HepG2 (cell line): ENCODE results near the gene TCOF1. TPM values are rescaled to one million over a fixed set of nuclear protein-coding genes. Genes with fewer than 3 reads are reported as not detected.

ENCODE experiments used
- AGO1 ChIP-seq: fragments of 200-400 bp; formaldehyde crosslinking; IDR thresholded peaks from 2 replicates; pipeline ENCODE4 v1.6.1; 2017; ENCODE audit warnings: mild to moderate bottlenecking, low read depth, low read length, moderate library complexity; ENCODE audit not compliant: poor library complexity, severe bottlenecking
- EED ChIP-seq: sonication (generic); formaldehyde crosslinking; IDR thresholded peaks from 2 replicates; pipeline ENCODE4 v1.5.0; 2020; ENCODE audit warnings: mild to moderate bottlenecking, missing genetic modification reagents
- GZF1 ChIP-seq: sonication (generic); formaldehyde crosslinking; IDR thresholded peaks from 2 replicates; pipeline ENCODE4 v1.5.1; 2020; ENCODE audit warnings: mild to moderate bottlenecking, missing genetic modification reagents
- HNF4G ChIP-seq, 2 experiments: sonication (generic) in 1 of 2; formaldehyde crosslinking in 1 of 2; IDR thresholded peaks; 2 replicates each; pipeline versions ENCODE4 v1.4.0 to v1.6.1; 2011 to 2020; ENCODE audit warnings: borderline replicate concordance in 2 of 2, low read depth in 2 of 2, mild to moderate bottlenecking in 2 of 2, low read length in 1 of 2, missing genetic modification reagents in 1 of 2, moderate library complexity in 1 of 2
- HOXA3 ChIP-seq: sonication (generic); formaldehyde crosslinking; IDR thresholded peaks from 2 replicates; pipeline ENCODE4 v1.5.0; 2020; ENCODE audit warnings: missing genetic modification reagents
- NCOA1 ChIP-seq: sonication (generic); formaldehyde crosslinking; IDR thresholded peaks from 2 replicates; pipeline ENCODE4 v1.9.0; 2021; ENCODE audit warnings: missing genetic modification reagents
- NFKB2 ChIP-seq: sonication (generic); formaldehyde crosslinking; IDR thresholded peaks from 2 replicates; pipeline ENCODE4 v1.4.0; 2020; ENCODE audit warnings: missing genetic modification reagents, borderline replicate concordance
- U2AF1 ChIP-seq: fragments of 200-400 bp; formaldehyde crosslinking; optimal IDR thresholded peaks from 2 replicates; pipeline ENCODE3; 2017; ENCODE audit warnings: mild to moderate bottlenecking, low read depth, low read length
- ZBTB21 ChIP-seq: sonication (generic); formaldehyde crosslinking; IDR thresholded peaks from 2 replicates; pipeline ENCODE4 v1.4.0; 2020; ENCODE audit warnings: missing genetic modification reagents
- ZNF644 ChIP-seq: IDR thresholded peaks from 2 replicates; pipeline ENCODE4 v1.6.1; 2016; ENCODE audit warnings: low read depth
- ZNF768 ChIP-seq: sonication (generic); formaldehyde crosslinking; IDR thresholded peaks from 2 replicates; pipeline ENCODE4 v1.4.0; 2020; ENCODE audit warnings: missing genetic modification reagents
- polyA plus RNA-seq, 8 experiments: library from polyadenylated mRNA; depleted of rRNA in 3 of 8; stranded (reverse) in 7 of 8; unstranded in 1 of 8; fragments of >200 nt; fragmentation: Illumina TruSeq in 4 of 8; extraction: Trizol in 4 of 8; gene quantifications; 2 replicates each; pipeline versions ENCODE4 v1.2.1 to v1.2.3, GENCODE V29; 2011 to 2016; ENCODE audit warnings: low read depth in 4 of 8, missing spikeins in 1 of 8, mixed read lengths in 1 of 8; ENCODE audit not compliant: insufficient read depth in 1 of 8
- total RNA-seq, 5 experiments: library from RNA; depleted of rRNA; stranded (reverse); fragments of >200 nt; fragmentation: Illumina TruSeq; extraction: Trizol; gene quantifications; 2 replicates each; pipeline ENCODE4 v1.2.3, GENCODE V29; 2016; ENCODE audit warnings: low read depth in 1 of 5
- TF ChIP-seq, protein P1 (sequence below): sonication (generic); formaldehyde crosslinking; IDR thresholded peaks from 2 replicates; pipeline ENCODE4; 2020; ENCODE audit warnings: missing genetic modification reagents, mild to moderate bottlenecking, borderline replicate concordance
- TF ChIP-seq, protein P2 (sequence below): sonication (generic); formaldehyde crosslinking; IDR thresholded peaks from 2 replicates; pipeline ENCODE4 v1.4.0; 2020; ENCODE audit warnings: mild to moderate bottlenecking, missing genetic modification reagents
- TF ChIP-seq, protein P3 (sequence below): IDR thresholded peaks from 2 replicates; pipeline ENCODE4 v1.4.0; 2020; ENCODE audit warnings: mild to moderate bottlenecking, missing genetic modification reagents
- TF ChIP-seq, protein P4 (sequence below): sonication (generic); formaldehyde crosslinking; IDR thresholded peaks from 2 replicates; pipeline ENCODE4 v1.5.0; 2020; ENCODE audit warnings: mild to moderate bottlenecking, missing genetic modification reagents
- TF ChIP-seq, protein P5 (sequence below): sonication (generic); formaldehyde crosslinking; IDR thresholded peaks from 2 replicates; pipeline ENCODE4 v1.9.0; 2022; ENCODE audit warnings: low read depth, missing genetic modification reagents

The TCOF1 gene
- total and polyA plus RNA-seq, 2 of the 13 experiments (the other 11 are each of a cell fraction or from before 2014, with no cell fraction given) = 10.1 to 41.6 TPM

DNA sequence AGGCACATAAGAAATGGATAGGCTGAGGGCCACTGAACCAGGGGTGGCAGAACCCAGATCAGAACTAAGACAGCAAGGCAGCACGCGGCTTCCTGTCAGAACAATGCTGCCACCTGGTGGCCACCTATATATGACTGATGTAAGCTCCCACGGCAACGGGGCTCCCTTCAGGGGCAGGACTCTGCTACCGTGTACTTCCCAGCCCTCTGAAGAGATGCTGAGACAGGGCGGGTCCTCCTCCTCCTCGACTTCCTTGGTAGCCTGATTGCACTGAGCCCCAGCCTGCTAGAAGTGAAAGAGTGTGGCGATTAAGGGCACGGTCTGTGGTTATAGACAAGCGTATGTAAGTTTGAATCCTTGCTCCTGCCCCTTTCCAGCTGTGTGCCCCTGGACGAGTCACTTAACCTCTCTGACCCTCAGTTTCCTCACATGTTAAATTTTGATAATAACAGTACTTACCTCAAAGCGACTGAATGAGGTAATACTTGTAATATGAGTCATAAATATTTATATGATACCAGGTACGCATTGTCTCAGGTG, 78.7 kb downstream of the TCOF1 start (continued):
- TF ChIP-seq, protein P1, sequence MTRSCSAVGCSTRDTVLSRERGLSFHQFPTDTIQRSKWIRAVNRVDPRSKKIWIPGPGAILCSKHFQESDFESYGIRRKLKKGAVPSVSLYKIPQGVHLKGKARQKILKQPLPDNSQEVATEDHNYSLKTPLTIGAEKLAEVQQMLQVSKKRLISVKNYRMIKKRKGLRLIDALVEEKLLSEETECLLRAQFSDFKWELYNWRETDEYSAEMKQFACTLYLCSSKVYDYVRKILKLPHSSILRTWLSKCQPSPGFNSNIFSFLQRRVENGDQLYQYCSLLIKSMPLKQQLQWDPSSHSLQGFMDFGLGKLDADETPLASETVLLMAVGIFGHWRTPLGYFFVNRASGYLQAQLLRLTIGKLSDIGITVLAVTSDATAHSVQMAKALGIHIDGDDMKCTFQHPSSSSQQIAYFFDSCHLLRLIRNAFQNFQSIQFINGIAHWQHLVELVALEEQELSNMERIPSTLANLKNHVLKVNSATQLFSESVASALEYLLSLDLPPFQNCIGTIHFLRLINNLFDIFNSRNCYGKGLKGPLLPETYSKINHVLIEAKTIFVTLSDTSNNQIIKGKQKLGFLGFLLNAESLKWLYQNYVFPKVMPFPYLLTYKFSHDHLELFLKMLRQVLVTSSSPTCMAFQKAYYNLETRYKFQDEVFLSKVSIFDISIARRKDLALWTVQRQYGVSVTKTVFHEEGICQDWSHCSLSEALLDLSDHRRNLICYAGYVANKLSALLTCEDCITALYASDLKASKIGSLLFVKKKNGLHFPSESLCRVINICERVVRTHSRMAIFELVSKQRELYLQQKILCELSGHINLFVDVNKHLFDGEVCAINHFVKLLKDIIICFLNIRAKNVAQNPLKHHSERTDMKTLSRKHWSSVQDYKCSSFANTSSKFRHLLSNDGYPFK (CRISPR knock-in tag) = peak; percentile 26; the same call in 1 of the 2 replicates
- TF ChIP-seq EED (CRISPR knock-in tag) (no peak), NFKB2 (CRISPR knock-in tag) (no peak), HNF4G (IDR thresholded peaks at IDR 0.05; ENCODE audit: borderline replicate concordance, low read depth, low read length) (no peak), HNF4G (CRISPR knock-in tag; IDR thresholded peaks at IDR 0.05; ENCODE audit: borderline replicate concordance, low read depth) (no peak), ZBTB21 (CRISPR knock-in tag) (no peak), ZNF768 (peak; percentile 77), GZF1 (CRISPR knock-in tag) (no peak), HOXA3 (CRISPR knock-in tag) (peak; percentile 16; the same call in 1 of the 2 replicates), ZNF644 (CRISPR knock-in tag) (no peak), AGO1 (no peak), NCOA1 (no peak), U2AF1 (no peak)
- TF ChIP-seq, protein P2, sequence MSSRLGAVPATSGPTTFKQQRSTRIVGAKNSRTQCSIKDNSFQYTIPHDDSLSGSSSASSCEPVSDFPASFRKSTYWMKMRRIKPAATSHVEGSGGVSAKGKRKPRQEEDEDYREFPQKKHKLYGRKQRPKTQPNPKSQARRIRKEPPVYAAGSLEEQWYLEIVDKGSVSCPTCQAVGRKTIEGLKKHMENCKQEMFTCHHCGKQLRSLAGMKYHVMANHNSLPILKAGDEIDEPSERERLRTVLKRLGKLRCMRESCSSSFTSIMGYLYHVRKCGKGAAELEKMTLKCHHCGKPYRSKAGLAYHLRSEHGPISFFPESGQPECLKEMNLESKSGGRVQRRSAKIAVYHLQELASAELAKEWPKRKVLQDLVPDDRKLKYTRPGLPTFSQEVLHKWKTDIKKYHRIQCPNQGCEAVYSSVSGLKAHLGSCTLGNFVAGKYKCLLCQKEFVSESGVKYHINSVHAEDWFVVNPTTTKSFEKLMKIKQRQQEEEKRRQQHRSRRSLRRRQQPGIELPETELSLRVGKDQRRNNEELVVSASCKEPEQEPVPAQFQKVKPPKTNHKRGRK (CRISPR knock-in tag) = peak; percentile 40; the same call in 1 of the 2 replicates
- TF ChIP-seq, protein P3, sequence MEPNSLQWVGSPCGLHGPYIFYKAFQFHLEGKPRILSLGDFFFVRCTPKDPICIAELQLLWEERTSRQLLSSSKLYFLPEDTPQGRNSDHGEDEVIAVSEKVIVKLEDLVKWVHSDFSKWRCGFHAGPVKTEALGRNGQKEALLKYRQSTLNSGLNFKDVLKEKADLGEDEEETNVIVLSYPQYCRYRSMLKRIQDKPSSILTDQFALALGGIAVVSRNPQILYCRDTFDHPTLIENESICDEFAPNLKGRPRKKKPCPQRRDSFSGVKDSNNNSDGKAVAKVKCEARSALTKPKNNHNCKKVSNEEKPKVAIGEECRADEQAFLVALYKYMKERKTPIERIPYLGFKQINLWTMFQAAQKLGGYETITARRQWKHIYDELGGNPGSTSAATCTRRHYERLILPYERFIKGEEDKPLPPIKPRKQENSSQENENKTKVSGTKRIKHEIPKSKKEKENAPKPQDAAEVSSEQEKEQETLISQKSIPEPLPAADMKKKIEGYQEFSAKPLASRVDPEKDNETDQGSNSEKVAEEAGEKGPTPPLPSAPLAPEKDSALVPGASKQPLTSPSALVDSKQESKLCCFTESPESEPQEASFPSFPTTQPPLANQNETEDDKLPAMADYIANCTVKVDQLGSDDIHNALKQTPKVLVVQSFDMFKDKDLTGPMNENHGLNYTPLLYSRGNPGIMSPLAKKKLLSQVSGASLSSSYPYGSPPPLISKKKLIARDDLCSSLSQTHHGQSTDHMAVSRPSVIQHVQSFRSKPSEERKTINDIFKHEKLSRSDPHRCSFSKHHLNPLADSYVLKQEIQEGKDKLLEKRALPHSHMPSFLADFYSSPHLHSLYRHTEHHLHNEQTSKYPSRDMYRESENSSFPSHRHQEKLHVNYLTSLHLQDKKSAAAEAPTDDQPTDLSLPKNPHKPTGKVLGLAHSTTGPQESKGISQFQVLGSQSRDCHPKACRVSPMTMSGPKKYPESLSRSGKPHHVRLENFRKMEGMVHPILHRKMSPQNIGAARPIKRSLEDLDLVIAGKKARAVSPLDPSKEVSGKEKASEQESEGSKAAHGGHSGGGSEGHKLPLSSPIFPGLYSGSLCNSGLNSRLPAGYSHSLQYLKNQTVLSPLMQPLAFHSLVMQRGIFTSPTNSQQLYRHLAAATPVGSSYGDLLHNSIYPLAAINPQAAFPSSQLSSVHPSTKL (CRISPR knock-in tag) = no peak
- TF ChIP-seq, protein P4, sequence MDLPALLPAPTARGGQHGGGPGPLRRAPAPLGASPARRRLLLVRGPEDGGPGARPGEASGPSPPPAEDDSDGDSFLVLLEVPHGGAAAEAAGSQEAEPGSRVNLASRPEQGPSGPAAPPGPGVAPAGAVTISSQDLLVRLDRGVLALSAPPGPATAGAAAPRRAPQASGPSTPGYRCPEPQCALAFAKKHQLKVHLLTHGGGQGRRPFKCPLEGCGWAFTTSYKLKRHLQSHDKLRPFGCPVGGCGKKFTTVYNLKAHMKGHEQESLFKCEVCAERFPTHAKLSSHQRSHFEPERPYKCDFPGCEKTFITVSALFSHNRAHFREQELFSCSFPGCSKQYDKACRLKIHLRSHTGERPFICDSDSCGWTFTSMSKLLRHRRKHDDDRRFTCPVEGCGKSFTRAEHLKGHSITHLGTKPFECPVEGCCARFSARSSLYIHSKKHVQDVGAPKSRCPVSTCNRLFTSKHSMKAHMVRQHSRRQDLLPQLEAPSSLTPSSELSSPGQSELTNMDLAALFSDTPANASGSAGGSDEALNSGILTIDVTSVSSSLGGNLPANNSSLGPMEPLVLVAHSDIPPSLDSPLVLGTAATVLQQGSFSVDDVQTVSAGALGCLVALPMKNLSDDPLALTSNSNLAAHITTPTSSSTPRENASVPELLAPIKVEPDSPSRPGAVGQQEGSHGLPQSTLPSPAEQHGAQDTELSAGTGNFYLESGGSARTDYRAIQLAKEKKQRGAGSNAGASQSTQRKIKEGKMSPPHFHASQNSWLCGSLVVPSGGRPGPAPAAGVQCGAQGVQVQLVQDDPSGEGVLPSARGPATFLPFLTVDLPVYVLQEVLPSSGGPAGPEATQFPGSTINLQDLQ (CRISPR knock-in tag) = peak; percentile 78; the same call in 1 of the 2 replicates
- TF ChIP-seq, protein P5, sequence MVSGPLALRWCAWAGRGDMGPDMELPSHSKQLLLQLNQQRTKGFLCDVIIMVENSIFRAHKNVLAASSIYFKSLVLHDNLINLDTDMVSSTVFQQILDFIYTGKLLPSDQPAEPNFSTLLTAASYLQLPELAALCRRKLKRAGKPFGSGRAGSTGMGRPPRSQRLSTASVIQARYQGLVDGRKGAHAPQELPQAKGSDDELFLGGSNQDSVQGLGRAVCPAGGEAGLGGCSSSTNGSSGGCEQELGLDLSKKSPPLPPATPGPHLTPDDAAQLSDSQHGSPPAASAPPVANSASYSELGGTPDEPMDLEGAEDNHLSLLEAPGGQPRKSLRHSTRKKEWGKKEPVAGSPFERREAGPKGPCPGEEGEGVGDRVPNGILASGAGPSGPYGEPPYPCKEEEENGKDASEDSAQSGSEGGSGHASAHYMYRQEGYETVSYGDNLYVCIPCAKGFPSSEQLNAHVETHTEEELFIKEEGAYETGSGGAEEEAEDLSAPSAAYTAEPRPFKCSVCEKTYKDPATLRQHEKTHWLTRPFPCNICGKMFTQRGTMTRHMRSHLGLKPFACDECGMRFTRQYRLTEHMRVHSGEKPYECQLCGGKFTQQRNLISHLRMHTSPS (CRISPR knock-in tag) = no peak
